ENCODE results near the gene RICTOR.

RICTOR gene

DNA sequence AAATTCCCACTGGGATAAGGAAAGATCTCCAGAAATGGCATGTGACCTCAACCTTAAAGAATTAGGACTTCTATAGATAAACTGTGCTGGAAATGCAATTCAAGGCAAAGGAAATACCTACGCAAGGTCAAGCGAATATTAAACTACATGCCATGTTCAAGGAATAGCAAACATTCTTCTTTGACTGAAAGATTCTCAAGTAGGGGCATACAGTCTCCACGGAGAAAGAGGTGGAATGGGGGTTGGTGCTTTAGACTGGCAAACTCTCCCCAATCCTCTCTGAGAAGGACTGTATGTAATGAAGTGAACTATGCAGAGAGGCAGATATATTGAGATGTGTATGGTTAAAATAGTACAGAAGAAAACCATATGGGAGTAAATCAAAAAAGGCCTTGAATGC is 6.1 kb downstream of the RICTOR start:
- Histone ChIP-seq H3K9me3 (ENCODE audit: control insufficient read depth, insufficient read depth, low read depth, low read length) (no peaks in the 10 kb centered on the region), H3K27ac (ENCODE audit: extremely low read depth, low read depth, low read length) (no peak overlapping the region), H3K4me1 (ENCODE audit: control insufficient read depth, insufficient read depth, low read length) (peaks cover 11% of the 10 kb centered on the region), H3K4me3 (ENCODE audit: low read depth, low read length) (no peak overlapping the region), H3K36me3 (ENCODE audit: control insufficient read depth in 2 of 2, insufficient read depth in 1 of 2, low read length in 2 of 2) (peaks cover 9 to 18% of the 10 kb centered on the region in 2 experiments; a peak in 2 of 3 replicates)
- CTCF ChIA-PET: interaction anchor here (0.9 to 1.4 kb wide), 3 partner anchors 13 to 51 kb away, joined by 3 to 4 read pairs (median 4); no protein-coding TSS in a partner anchor
- POLR2A ChIA-PET: no interaction called here
- TF ChIP-seq MEIS1 (CRISPR knock-in tag; IDR thresholded peaks at IDR 0.05; ENCODE audit: borderline replicate concordance): no peak
- TF ChIP-seq ZEB2 (tag by site-specific recombination; IDR thresholded peaks at IDR 0.05): no peak
- TF ChIP-seq ZNF2 (tag by site-specific recombination; IDR thresholded peaks at IDR 0.05): no peak
- TF ChIP-seq KLF9 (tag by site-specific recombination; IDR thresholded peaks at IDR 0.05; ENCODE audit: low read depth): no peak
- TF ChIP-seq ZNF792 (tag by site-specific recombination; IDR thresholded peaks at IDR 0.05): no peak
- TF ChIP-seq ZNF140 (tag by site-specific recombination; IDR thresholded peaks at IDR 0.05): no peak
- TF ChIP-seq ZNF175 (tag by site-specific recombination; IDR thresholded peaks at IDR 0.05): no peak
- TF ChIP-seq, protein P1, sequence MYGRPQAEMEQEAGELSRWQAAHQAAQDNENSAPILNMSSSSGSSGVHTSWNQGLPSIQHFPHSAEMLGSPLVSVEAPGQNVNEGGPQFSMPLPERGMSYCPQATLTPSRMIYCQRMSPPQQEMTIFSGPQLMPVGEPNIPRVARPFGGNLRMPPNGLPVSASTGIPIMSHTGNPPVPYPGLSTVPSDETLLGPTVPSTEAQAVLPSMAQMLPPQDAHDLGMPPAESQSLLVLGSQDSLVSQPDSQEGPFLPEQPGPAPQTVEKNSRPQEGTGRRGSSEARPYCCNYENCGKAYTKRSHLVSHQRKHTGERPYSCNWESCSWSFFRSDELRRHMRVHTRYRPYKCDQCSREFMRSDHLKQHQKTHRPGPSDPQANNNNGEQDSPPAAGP (tag by site-specific recombination; IDR thresholded peaks at IDR 0.05): no peak
- TF ChIP-seq ZNF416 (tag by site-specific recombination; IDR thresholded peaks at IDR 0.05): no peak
- TF ChIP-seq ZNF707 (tag by site-specific recombination; IDR thresholded peaks at IDR 0.05): no peak
- no peak for TF ChIP-seq ZBTB7A (tag by site-specific recombination; IDR thresholded peaks at IDR 0.05; ENCODE audit: low read depth)
- TF ChIP-seq KLF16 (tag by site-specific recombination; IDR thresholded peaks at IDR 0.05): no peak
- no peak for TF ChIP-seq ZBTB17 (tag by site-specific recombination; IDR thresholded peaks at IDR 0.05)
- no peak for TF ChIP-seq ZNF132 (tag by site-specific recombination; IDR thresholded peaks at IDR 0.05; ENCODE audit: borderline replicate concordance)
- TF ChIP-seq, protein P2, sequence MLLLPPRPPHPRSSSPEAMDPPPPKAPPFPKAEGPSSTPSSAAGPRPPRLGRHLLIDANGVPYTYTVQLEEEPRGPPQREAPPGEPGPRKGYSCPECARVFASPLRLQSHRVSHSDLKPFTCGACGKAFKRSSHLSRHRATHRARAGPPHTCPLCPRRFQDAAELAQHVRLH (tag by site-specific recombination; IDR thresholded peaks at IDR 0.05): no peak

DNA sequence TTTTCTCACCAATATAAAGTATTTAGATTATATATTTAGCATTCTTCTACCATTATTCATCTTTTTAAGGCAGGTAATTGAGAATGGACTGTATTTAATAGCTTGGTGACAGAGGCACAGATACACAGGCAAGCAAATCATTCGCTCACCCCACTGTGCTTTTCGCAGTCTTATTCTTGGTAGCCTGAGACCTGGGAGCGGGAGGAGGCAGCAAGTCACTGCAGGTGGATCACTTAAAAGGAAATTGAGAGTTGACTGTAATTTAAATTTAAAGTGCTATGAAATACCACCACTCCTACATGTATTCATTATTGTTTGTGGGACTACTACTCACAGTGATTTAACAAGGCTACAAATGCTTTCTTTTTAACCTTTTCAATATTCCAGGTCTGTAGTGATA is 9.7 kb downstream of the RICTOR start:
- no peaks in the 10 kb centered on the region for H3K9me3 ChIP-seq (ENCODE audit: control insufficient read depth, insufficient read depth, low read depth, low read length)
- H3K27ac ChIP-seq (ENCODE audit: extremely low read depth, low read depth, low read length): no peak overlapping the region
- H3K4me3 ChIP-seq (ENCODE audit: low read depth, low read length): no peak overlapping the region
- H3K36me3 ChIP-seq (ENCODE audit: control insufficient read depth in 2 of 2, insufficient read depth in 1 of 2, low read length in 2 of 2): peaks cover 9 to 18% of the 10 kb centered on the region in 2 experiments; a peak in 1 of 3 replicates
- POLR2A ChIA-PET: no interaction called here
- CTCF ChIA-PET: interaction anchor here (0.7 kb wide), 1 partner anchor 535 kb away, joined by 3 read pairs; no protein-coding TSS in a partner anchor
- no peak for TF ChIP-seq ZNF610 (tag by site-specific recombination; IDR thresholded peaks at IDR 0.05; ENCODE audit: borderline replicate concordance)
- TF ChIP-seq ZNF335 (tag by site-specific recombination; conservative IDR thresholded peaks at IDR 0.05): no peak
- TF ChIP-seq, protein P3, sequence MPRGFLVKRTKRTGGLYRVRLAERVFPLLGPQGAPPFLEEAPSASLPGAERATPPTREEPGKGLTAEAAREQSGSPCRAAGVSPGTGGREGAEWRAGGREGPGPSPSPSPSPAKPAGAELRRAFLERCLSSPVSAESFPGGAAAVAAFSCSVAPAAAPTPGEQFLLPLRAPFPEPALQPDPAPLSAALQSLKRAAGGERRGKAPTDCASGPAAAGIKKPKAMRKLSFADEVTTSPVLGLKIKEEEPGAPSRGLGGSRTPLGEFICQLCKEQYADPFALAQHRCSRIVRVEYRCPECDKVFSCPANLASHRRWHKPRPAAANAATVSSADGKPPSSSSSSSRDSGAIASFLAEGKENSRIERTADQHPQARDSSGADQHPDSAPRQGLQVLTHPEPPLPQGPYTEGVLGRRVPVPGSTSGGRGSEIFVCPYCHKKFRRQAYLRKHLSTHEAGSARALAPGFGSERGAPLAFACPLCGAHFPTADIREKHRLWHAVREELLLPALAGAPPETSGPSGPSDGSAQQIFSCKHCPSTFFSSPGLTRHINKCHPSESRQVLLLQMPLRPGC (tag by site-specific recombination; IDR thresholded peaks at IDR 0.05): no peak
- no peak for TF ChIP-seq PRDM1 (tag by site-specific recombination; IDR thresholded peaks at IDR 0.05)
- no peak for TF ChIP-seq ZNF626 (tag by site-specific recombination; IDR thresholded peaks at IDR 0.05)
- no peak for TF ChIP-seq TCF7L2 (IDR thresholded peaks at IDR 0.05; ENCODE audit: borderline replicate concordance, low read depth, low read length)
- TF ChIP-seq ZFHX2 (tag by site-specific recombination; conservative IDR thresholded peaks at IDR 0.05): no peak
- no peak for TF ChIP-seq SP2 (tag by site-specific recombination; IDR thresholded peaks at IDR 0.05)
- TF ChIP-seq ZSCAN23 (tag by site-specific recombination; IDR thresholded peaks at IDR 0.05): no peak
- TF ChIP-seq, protein P4, sequence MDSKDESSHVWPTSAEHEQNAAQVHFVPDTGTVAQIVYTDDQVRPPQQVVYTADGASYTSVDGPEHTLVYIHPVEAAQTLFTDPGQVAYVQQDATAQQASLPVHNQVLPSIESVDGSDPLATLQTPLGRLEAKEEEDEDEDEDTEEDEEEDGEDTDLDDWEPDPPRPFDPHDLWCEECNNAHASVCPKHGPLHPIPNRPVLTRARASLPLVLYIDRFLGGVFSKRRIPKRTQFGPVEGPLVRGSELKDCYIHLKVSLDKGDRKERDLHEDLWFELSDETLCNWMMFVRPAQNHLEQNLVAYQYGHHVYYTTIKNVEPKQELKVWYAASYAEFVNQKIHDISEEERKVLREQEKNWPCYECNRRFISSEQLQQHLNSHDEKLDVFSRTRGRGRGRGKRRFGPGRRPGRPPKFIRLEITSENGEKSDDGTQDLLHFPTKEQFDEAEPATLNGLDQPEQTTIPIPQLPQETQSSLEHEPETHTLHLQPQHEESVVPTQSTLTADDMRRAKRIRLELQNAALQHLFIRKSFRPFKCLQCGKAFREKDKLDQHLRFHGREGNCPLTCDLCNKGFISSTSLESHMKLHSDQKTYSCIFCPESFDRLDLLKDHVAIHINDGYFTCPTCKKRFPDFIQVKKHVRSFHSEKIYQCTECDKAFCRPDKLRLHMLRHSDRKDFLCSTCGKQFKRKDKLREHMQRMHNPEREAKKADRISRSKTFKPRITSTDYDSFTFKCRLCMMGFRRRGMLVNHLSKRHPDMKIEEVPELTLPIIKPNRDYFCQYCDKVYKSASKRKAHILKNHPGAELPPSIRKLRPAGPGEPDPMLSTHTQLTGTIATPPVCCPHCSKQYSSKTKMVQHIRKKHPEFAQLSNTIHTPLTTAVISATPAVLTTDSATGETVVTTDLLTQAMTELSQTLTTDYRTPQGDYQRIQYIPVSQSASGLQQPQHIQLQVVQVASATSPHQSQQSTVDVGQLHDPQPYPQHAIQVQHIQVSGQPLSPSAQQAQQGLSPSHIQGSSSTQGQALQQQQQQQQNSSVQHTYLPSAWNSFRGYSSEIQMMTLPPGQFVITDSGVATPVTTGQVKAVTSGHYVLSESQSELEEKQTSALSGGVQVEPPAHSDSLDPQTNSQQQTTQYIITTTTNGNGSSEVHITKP (tag by site-specific recombination; IDR thresholded peaks at IDR 0.05): no peak
- no peak for TF ChIP-seq YY2 (tag by site-specific recombination; IDR thresholded peaks at IDR 0.05)
- no peak for TF ChIP-seq ZNF223 (tag by site-specific recombination; IDR thresholded peaks at IDR 0.05)
- TF ChIP-seq ZNF184 (tag by site-specific recombination; IDR thresholded peaks at IDR 0.05): no peak
- TF ChIP-seq ZFP69B (tag by site-specific recombination; IDR thresholded peaks at IDR 0.05): no peak
- no peak for TF ChIP-seq ZNF19 (tag by site-specific recombination; IDR thresholded peaks at IDR 0.05; ENCODE audit: low read depth)
- peaks cover 8% of the 10 kb centered on the region for H3K4me1 ChIP-seq (ENCODE audit: control insufficient read depth, insufficient read depth, low read length)
